HT-29 (cell line): ENCODE measurements around the gene MXRA7. TPM values are rescaled to one million over a fixed set of nuclear protein-coding genes. Genes with fewer than 3 reads are reported as not detected.

Experiments used
- DNase-seq: peaks from one replicate; pipeline ENCODE4 v3.0.0-alpha.2; 2015; ENCODE audit warnings: low spot score
- total RNA-seq: library from RNA; depleted of rRNA; stranded (reverse); fragments of >200 nt; shearing (Covaris generic); gene quantifications from 2 replicates; pipeline ENCODE4 v1.2.3, GENCODE V29; 2014

The MXRA7 gene
- total RNA-seq, 1 experiment from 2014 or later, result 0.23 TPM

GRCh38 chr17:76696763-76697701 lies 13.7 kb downstream of the MXRA7 start:
- DNase-seq, result no peak

- no peak for DNase-seq
Observed at GRCh38 chr17:76695059-76695831, 15.5 kb downstream of the MXRA7 start.

DNA sequence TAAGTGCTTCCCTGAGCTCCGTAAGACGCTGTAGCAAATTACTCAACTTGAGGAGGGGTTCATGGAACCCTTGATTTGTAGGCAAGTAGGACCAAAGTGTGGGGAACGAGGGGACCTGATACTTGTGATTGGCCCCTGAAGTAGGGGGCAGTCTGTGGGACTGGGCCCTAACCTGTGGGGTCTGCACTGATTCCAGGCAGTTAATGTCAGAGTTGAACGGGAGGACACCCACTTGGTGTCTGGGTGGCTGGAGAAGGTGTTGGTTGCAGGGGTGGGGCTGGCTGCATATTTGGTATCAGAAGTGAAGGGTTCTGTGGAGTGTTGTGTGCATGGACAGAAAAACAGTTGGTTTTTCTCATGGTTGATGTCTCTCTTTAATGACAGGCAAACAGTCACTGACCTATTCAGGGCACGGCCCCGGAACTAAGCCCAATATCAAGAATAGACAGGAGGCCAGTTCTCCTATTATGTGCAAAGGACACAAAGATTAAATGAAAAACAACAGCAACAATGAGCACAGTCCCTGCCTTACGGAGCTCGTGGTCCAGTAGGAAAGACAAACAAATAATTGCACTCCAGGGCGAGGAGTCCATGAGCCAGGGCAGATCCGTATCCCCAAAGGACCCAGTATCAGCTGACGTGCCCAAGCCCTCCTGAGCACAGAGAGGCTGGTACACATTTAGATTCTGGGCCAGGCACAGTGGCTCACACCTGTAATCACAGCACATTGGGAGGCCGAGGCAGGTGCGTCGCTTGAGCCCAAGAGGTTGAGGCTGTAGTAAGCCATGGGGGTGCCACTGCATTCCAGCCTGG lies 19.2 kb downstream of the MXRA7 start:
- DNase-seq, result no peak

DNA sequence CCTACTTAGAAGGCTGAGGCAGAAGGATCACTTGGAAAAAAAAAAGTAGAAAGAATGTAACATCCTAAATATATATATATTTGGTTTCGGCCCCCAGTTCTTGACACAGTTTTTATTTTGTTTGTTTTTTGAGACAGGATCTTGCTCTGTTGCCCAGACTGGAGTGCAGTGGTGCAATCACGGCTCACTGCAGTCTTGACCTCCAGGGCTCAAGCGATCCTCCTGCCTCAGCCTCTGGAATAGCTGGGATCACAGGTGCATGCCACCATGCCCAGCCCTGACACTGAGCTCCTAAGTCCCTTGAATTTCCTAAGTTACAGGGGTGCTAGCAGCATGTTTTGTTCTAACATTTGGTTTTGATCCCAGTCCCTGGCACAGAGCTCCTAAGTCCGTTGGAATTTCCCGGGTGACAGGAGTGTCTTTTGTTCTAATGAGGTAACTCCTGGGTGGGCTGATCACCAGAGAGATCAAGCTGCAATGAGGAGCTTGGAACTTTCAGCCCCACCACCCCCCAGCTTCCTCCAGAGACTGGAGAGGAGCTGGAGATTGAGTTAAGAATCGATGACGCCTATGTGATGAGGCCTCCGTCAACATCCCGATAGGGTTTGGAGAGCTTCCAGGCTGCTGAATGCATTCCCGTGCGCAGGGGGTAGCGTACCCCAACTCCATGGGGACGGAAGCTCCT lies 20.0 kb downstream of the MXRA7 start:
- DNase-seq, result no peak

- DNase-seq, result no peak
Observed at GRCh38 chr17:76689859-76690258, 20.9 kb downstream of the MXRA7 start.

DNA sequence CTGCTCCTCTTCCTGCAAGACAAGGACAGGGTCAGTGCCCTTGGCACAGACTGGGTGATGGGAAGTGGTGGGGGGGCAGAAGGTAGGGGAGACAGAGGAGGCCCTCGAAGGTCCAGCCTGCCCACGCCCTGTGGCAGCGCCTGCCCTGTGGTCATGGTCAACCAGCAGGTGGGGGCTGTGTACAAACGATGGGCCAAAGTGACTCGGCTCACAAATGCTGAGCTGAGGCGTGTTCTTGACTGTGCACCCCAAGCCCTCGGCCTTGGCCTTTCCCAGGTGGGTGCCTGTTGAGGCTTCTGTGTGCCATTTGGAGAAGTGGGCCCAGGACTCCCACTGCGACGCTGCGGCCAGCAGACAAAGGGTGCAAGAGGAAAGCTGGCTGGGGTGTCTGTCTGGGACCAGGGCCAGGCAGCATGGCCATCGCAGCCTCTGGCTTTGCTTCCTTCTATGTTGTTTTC lies 22.6 kb downstream of the MXRA7 start:
- no peak for DNase-seq

DNA sequence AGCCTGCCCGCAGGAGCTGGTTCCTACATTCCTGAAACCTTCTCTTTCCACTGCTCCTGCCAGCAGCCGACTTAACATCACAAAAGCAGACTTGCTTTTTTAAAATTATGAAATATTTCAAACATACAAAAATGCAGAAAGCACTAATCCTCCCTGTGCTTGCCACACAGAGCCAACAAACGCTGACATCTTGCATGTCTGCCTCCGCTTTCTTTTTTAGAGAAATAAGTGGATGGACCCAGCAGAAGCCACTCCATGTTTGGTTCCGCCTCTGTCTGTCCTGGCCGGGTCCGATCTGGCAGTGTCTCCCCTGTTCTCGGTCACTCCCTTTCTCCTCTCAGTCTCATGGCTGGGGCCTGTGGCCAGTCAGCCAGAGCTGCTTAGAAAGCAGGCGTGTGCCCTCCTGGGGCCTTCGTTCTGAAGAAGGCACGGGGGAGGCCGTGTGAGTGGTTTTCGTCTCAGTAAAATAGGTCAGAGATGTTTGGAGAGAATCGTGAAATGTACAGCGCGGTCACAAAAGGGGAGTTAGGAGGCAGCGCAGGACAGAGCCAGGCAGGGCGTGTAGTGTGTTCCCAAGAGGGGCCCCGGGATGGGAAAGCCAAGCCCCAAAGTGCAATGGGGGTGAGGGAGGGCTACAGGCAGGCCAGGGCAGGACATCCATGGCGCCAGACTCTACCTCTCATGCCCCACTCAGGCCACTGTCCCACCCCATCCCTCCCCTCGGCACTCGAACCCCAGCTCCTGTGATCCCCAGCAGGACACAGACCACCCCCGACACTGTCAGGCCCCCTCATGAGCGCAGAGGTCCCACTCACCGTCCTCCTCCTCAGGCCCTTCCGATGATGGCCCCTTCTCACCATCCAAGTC lies 23.2 kb downstream of the MXRA7 start:
- no peak for DNase-seq

DNA sequence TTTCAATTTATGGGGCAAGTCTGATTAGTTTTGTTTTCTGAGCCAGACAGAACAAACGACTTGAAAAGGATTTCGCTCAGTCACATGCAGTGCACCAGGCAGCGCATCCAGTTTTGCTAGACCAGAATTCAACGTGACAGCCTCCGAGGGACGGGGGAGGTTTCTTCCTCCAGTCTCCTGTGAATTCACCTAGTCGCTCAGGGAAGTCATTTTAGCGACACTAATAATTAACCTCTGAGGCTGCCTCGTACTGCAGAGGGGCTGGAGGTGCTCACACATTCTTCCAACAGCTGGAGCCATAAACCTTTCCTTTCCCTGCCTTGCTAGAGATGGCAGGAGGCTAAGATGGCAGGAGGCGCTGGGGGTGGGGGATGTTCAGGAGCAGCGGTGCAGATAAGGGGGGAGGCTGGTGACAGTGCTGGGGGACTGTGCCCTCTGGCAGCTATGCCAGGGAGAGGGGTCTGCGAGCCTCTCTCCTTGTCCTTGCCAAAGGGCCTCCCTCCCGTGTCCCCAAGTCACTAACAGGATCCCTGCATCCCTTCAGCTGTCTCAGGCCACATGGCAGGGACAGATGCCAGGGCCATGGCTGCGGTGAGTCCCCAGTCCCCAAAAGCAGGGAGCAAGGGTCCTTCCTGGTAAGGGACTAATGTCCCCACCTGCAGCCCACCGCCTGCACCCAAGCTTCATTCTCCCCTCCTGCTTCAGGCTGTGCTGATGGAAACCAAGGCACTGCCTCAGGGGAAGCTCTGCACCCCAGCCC lies 24.0 kb downstream of the MXRA7 start:
- DNase-seq, result no peak

GRCh38 chr17:76685846-76686245 lies 24.9 kb downstream of the MXRA7 start:
- DNase-seq, result no peak

- DNase-seq, result no peak
Observed at GRCh38 chr17:76685366-76685765, 25.4 kb downstream of the MXRA7 start.

DNA sequence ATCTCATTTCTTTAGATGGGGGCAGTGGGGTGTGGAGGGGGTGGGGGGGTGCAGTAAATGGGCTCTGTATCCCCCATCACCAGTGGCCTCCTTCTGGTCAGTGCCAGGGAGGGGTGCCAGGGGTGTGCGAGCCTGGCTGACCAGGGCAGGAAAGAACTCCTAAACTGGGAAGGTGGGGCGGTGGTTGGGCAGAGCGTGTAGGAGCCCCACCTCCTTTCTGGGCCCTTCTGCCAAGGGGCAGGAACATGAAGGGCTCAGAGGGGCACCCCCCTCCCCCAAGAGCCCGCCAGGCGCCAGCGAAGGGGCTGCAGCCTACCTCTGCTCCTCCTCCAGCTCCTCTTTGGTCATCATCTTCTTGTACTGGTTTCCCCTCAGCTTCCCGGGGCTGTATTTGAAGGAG lies 26.0 kb downstream of the MXRA7 start:
- DNase-seq, result no peak

GRCh38 chr17:76683921-76684745 lies 26.6 kb downstream of the MXRA7 start:
- no peak for DNase-seq

DNA sequence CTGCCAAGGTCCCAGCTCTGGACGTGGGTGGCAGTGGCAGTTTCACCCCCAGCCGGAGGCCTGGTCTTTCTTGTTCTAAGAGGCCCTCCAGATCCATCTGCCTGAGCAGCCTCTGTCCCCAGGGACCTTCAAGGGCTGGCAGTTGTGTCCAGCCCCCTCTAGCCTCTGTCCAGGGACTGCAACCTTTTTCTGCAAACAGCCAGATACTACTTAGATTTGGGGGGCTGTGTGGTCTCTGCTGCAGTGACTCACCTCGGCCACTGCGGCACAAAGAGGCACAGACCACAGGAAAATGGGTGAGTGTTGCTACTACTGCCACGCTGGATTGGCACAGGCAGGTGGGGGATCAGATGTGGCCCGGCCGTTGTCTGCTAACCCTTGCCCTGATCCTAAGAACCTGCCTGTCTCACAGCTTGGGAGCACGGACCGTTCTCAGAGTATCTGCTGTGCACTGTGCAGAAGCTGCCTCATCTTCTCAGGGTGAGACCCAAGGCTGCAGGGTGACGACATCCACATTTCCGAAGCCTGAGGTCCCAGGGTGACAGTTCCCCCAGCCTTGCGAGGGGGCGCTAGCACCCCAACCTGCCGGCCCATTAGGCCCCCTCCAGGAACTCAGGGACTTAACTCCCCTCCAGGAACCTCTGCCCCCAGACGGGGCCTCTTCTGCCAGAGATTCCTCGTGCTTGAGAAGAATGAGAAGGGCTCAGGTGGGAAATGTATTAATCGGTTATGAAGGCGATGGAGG lies 27.6 kb downstream of the MXRA7 start:
- no peak for DNase-seq

- no peak for DNase-seq
Observed at GRCh38 chr17:76682296-76682695, 28.5 kb downstream of the MXRA7 start.

DNA sequence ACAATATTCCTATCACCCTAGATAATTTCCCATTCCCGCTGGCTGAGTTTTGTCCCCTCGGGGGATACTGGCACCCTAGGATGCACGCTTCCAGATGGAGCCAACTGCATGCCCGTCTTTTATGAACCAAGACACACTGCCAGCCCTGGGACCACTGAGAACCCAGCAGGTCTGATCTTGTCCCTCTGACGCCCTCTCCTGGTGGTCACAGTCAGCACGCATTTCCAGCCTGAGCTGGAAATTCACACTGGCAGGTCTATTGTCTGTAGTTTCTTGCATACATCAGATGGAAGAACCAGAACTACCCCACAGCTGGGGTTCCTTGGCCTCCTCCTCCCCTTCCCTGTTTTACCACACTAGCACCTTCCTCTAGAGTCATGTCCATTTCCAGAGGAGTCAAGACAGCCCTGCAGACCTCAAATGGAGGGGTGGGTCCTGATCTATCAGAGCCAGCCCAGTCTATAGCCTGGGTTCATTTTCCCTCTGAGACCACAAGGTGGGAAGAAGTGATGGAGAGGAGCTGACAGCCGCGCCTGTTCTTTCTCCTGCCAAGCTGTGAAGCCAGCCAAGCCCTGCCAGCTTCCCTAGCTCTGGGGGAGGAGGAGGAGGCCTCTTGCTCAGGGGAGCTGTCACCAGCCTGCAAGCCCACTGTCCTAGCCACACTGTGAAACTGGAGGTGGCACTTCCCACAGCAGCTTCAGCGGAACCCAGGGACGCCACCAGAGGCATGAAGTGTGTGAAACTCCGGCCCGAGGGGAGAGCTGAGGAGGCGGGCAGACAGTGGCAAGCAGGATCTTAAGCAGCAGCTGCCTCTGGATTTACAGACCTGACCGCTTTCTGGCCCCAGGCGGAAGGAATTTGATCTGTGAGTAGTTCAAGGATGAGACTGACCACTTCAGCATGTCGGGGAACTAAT lies 29.3 kb downstream of the MXRA7 start:
- peak; percentile 85 for DNase-seq

GRCh38 chr17:76679239-76679638 lies 31.5 kb downstream of the MXRA7 start:
- DNase-seq, result no peak

GRCh38 chr17:76678330-76678729 lies 32.4 kb downstream of the MXRA7 start:
- no peak for DNase-seq
